PC-3 (cell line): ENCODE results near the gene MROH2B. TPM values are rescaled to one million over a fixed set of nuclear protein-coding genes. Genes with fewer than 3 reads are reported as not detected.

Source experiments
- ATAC-seq: fragments of 200-7000 bp; cut with Tn5 transposase; 2 replicates; pipeline ENCODE4 v1.9.1; 2020; ENCODE audit warnings: mild to moderate bottlenecking, moderate library complexity
- BruUV-seq: library from RNA; stranded (reverse); fragments of 400-500 nt; replicated peaks from 2 replicates; lab custom pipeline; 2021; lab: Mats Ljungman, UMichigan
- CTCF ChIA-PET: fragments of 300-600 bp; sonication (Branson Sonifier 250); formaldehyde crosslinking; loops from one replicate; lab custom pipeline; 2022; ENCODE audit warnings: antibody characterized with exemption; lab: Charles Lee
- POLR2A ChIA-PET: fragments of 300-600 bp; sonication (Branson Sonifier 250); formaldehyde crosslinking; loops from one replicate; lab custom pipeline; 2022; ENCODE audit warnings: antibody characterized with exemption; ENCODE audit not compliant: unreplicated experiment; lab: Charles Lee
- DNase-seq: peaks from one replicate; pipeline ENCODE4 v3.0.0-alpha.2; 2015
- H2AFZ ChIP-seq: fragments of 300-600 bp; sonication (generic); 2 replicates; pipeline ENCODE4 v1.6.0; 2016; ENCODE audit warnings: antibody characterized with exemption, low read length
- H3F3A ChIP-seq: fragments of 300-600 bp; sonication (generic); one replicate; pipeline ENCODE4 v1.6.0; 2017; ENCODE audit warnings: antibody characterized with exemption, low read length, control low read depth, mild to moderate bottlenecking; ENCODE audit not compliant: unreplicated experiment
- H3K27ac ChIP-seq: fragments of 300-600 bp; sonication (generic); 2 replicates; pipeline ENCODE4 v1.5.1; 2016; ENCODE audit warnings: mild to moderate bottlenecking, low read length
- H3K27me3 ChIP-seq: fragments of 300-600 bp; sonication (generic); 2 replicates; pipeline ENCODE4 v1.6.1; 2016; ENCODE audit warnings: low read length, mixed read lengths
- H3K36me3 ChIP-seq: fragments of 300-600 bp; sonication (generic); 2 replicates; pipeline ENCODE4 v1.6.1; 2016; ENCODE audit warnings: low read depth, mixed run types, low read length, mixed read lengths
- H3K4me1 ChIP-seq: fragments of 300-600 bp; sonication (generic); 2 replicates; pipeline ENCODE4 v1.5.1; 2016; ENCODE audit warnings: low read length; ENCODE audit not compliant: insufficient read depth
- H3K4me2 ChIP-seq: fragments of 300-600 bp; sonication (generic); 2 replicates; pipeline ENCODE4 v1.6.0; 2016; ENCODE audit warnings: low read length
- H3K4me3 ChIP-seq: fragments of 300-600 bp; sonication (generic); 2 replicates; pipeline ENCODE4 v1.5.1; 2016; ENCODE audit warnings: mild to moderate bottlenecking, low read length, mixed read lengths
- H3K79me2 ChIP-seq: fragments of 300-600 bp; sonication (generic); 2 replicates; pipeline ENCODE4 v1.6.1; 2017; ENCODE audit warnings: low read length, mixed read lengths
- H3K9ac ChIP-seq: fragments of 300-600 bp; sonication (generic); 2 replicates; pipeline ENCODE4 v1.6.0; 2016; ENCODE audit warnings: mild to moderate bottlenecking, low read length
- H3K9me2 ChIP-seq: fragments of 300-600 bp; sonication (generic); replicated peaks from 2 replicates; pipeline ENCODE4 v1.6.1; 2016; ENCODE audit warnings: mixed run types, low read length, mixed read lengths
- H3K9me3 ChIP-seq: fragments of 300-600 bp; sonication (generic); 2 replicates; pipeline ENCODE4 v1.6.1; 2016; ENCODE audit warnings: low read length, mixed read lengths
- H4K20me1 ChIP-seq: fragments of 300-600 bp; sonication (generic); 2 replicates; pipeline ENCODE4 v1.6.1; 2016; ENCODE audit warnings: low read length, mixed read lengths
- EZH2 ChIP-seq: fragments of 300-600 bp; sonication (generic); IDR thresholded peaks from one replicate; pipeline ENCODE4 v1.6.1; 2017; ENCODE audit warnings: antibody characterized with exemption, mild to moderate bottlenecking, low read length; ENCODE audit not compliant: unreplicated experiment
- EZH2phosphoT487 ChIP-seq: fragments of 300-600 bp; sonication (generic); IDR thresholded peaks from 2 replicates; pipeline ENCODE4 v1.6.1; 2018; ENCODE audit warnings: mild to moderate bottlenecking, antibody characterized with exemption, low read length, borderline replicate concordance
- intact Hi-C: fragments of 100-400 bp; cut with micrococcal nuclease; formaldehyde crosslinking; loops from 2 replicates; pipeline ENCODE4 v1.9.0; 2023
- total RNA-seq: library from RNA; depleted of rRNA; stranded (reverse); fragments of >200 nt; gene quantifications from 2 replicates; pipeline ENCODE4 v1.2.3, GENCODE V29; 2014
- TF ChIP-seq, protein P1 (sequence below): fragments of 300-600 bp; sonication (generic); conservative IDR thresholded peaks from 2 replicates; pipeline ENCODE4 v1.5.1; 2017; ENCODE audit warnings: antibody characterized with exemption, low read depth, mild to moderate bottlenecking, low read length

MROH2B gene
- total RNA-seq, 1 experiment from 2014 or later = 0.04 TPM

GRCh38 chr5:41094871-41095270 is 23.7 kb upstream of the MROH2B start:
- POLR2A ChIA-PET = interaction anchor here (0.5 kb wide), 1 partner anchor 189 kb away, joined by 3 read pairs; no protein-coding TSS in a partner anchor
- no peaks in the 10 kb centered on the region for H4K20me1 ChIP-seq
- H3K9me3 ChIP-seq = no peaks in the 10 kb centered on the region
- H3K4me3 ChIP-seq = no peak overlapping the region
- DNase-seq = peak; percentile 66
- H3K27ac ChIP-seq = peak overlapping the region; percentile 23
- H2AFZ ChIP-seq = no peak overlapping the region
- peak overlapping the region; percentile 27 for H3K4me2 ChIP-seq
- no TSS peak for BruUV-seq
- no peaks in the 10 kb centered on the region for H3K79me2 ChIP-seq
- H3K9ac ChIP-seq = no peak overlapping the region
- intact Hi-C loops = no loop called here
- CTCF ChIA-PET = no interaction called here
- no peak for TF ChIP-seq EZH2
- TF ChIP-seq, protein P1, sequence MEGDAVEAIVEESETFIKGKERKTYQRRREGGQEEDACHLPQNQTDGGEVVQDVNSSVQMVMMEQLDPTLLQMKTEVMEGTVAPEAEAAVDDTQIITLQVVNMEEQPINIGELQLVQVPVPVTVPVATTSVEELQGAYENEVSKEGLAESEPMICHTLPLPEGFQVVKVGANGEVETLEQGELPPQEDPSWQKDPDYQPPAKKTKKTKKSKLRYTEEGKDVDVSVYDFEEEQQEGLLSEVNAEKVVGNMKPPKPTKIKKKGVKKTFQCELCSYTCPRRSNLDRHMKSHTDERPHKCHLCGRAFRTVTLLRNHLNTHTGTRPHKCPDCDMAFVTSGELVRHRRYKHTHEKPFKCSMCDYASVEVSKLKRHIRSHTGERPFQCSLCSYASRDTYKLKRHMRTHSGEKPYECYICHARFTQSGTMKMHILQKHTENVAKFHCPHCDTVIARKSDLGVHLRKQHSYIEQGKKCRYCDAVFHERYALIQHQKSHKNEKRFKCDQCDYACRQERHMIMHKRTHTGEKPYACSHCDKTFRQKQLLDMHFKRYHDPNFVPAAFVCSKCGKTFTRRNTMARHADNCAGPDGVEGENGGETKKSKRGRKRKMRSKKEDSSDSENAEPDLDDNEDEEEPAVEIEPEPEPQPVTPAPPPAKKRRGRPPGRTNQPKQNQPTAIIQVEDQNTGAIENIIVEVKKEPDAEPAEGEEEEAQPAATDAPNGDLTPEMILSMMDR = no peak
- TF ChIP-seq EZH2phosphoT487 = no peak
- no peaks in the 10 kb centered on the region for H3K36me3 ChIP-seq
- no peaks in the 10 kb centered on the region for H3K9me2 ChIP-seq
- H3K27me3 ChIP-seq = no peaks in the 10 kb centered on the region
- ATAC-seq = peak; percentile 69
- peaks cover 10% of the 10 kb centered on the region for H3F3A ChIP-seq
- H3K4me1 ChIP-seq = peaks cover 19% of the 10 kb centered on the region

GRCh38 chr5:41093803-41094202 is 22.7 kb upstream of the MROH2B start:
- Histone ChIP-seq H3K27me3 (no peaks in the 10 kb centered on the region), H3K79me2 (no peaks in the 10 kb centered on the region), H3K9me2 (no peaks in the 10 kb centered on the region), H2AFZ (no peak overlapping the region), H3K4me2 (no peak overlapping the region), H3K4me3 (no peak overlapping the region), H3K27ac (no peak overlapping the region), H3K4me1 (peaks cover 19% of the 10 kb centered on the region), H4K20me1 (no peaks in the 10 kb centered on the region), H3F3A (peaks cover 10% of the 10 kb centered on the region), H3K9ac (no peak overlapping the region), H3K9me3 (no peaks in the 10 kb centered on the region), H3K36me3 (no peaks in the 10 kb centered on the region)
- no TSS peak for BruUV-seq
- ATAC-seq (no peak), DNase-seq (no peak)
- TF ChIP-seq EZH2 (no peak), EZH2phosphoT487 (no peak)
- TF ChIP-seq, protein P1 = no peak
- intact Hi-C loops = no loop called here
- ChIA-PET POLR2A (no interaction called here), CTCF (no interaction called here)

GRCh38 chr5:41087461-41087860 is 16.3 kb upstream of the MROH2B start:
- peak; percentile 27; the same call in 1 of the 2 replicates for ATAC-seq
- DNase-seq = peak; percentile 49
- intact Hi-C loops = no loop called here
- no peaks in the 10 kb centered on the region for H3K27me3 ChIP-seq
- H4K20me1 ChIP-seq = no peaks in the 10 kb centered on the region
- H3F3A ChIP-seq = no peaks in the 10 kb centered on the region
- H3K9me3 ChIP-seq = no peaks in the 10 kb centered on the region
- H3K9me2 ChIP-seq = no peaks in the 10 kb centered on the region
- POLR2A ChIA-PET = no interaction called here
- no peak for TF ChIP-seq EZH2phosphoT487
- TF ChIP-seq EZH2 = no peak
- TF ChIP-seq, protein P1 = no peak
- CTCF ChIA-PET = no interaction called here
- no TSS peak for BruUV-seq
- no peaks in the 10 kb centered on the region for H3K36me3 ChIP-seq
- H3K4me1 ChIP-seq = no peaks in the 10 kb centered on the region
- no peak overlapping the region for H3K4me3 ChIP-seq
- H3K27ac ChIP-seq = no peak overlapping the region
- H3K4me2 ChIP-seq = no peak overlapping the region
- no peak overlapping the region for H2AFZ ChIP-seq
- H3K79me2 ChIP-seq = no peaks in the 10 kb centered on the region
- H3K9ac ChIP-seq = no peak overlapping the region
